Skeletal muscle cell (primary cell): ENCODE results near the gene CFLAR.
"Not testable (repeated sequence)": the region's sequence is repeated elsewhere in the genome, so short reads cannot be mapped to it uniquely, and the experiment has no call there.

Experiments
- DNase-seq: peaks from one replicate; pipeline ENCODE4 v3.0.0-alpha.2; 2010; ENCODE audit warnings: low read depth
- H3K4me3 ChIP-seq: 2 replicates; pipeline ENCODE4 v1.5.1; 2011; ENCODE audit warnings: low read depth, mild to moderate bottlenecking, control low read depth, low read length, moderate library complexity

CFLAR gene

GRCh38 chr2:201118121-201118960 is 2.4 kb downstream of the CFLAR start:
- peak; percentile 49 for DNase-seq
- peak overlapping the region; percentile 72 for H3K4me3 ChIP-seq

GRCh38 chr2:201118961-201119854 is 3.2 kb downstream of the CFLAR start:
- peak overlapping the region; percentile 72 for H3K4me3 ChIP-seq
- no peak for DNase-seq

DNA sequence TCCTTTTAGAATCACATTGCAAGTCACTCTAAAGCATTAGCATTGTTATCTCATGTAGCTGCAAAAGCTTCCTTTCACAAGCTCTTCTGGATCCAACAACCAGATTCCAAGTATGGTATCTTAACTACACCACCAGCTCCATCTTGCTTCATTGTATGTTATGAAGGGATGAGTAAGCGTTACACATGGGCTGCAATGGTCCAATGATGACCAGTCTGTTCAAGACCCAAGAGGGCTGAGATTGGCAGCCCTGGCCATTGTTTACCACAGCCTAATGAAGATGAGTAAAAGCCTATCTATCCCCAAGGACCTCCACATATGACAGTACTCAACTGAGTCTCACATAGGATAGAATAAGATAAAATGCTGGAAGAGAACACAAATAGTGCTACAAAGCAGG is 6.3 kb downstream of the CFLAR start:
- no peak overlapping the region for H3K4me3 ChIP-seq
- DNase-seq: peak; percentile 17

GRCh38 chr2:201126308-201127151 is 10.6 kb downstream of the CFLAR start:
- no peak overlapping the region for H3K4me3 ChIP-seq
- DNase-seq: no peak

- no peak overlapping the region for H3K4me3 ChIP-seq
- DNase-seq: no peak
Observed at GRCh38 chr2:201127152-201127511, 11.2 kb downstream of the CFLAR start.

- no peak overlapping the region for H3K4me3 ChIP-seq
- DNase-seq: no peak
Observed at GRCh38 chr2:201127570-201127969, 11.6 kb downstream of the CFLAR start.

GRCh38 chr2:201128033-201128432 is 12.1 kb downstream of the CFLAR start:
- H3K4me3 ChIP-seq: no peak overlapping the region
- no peak for DNase-seq

GRCh38 chr2:201128933-201129505 is 13.1 kb downstream of the CFLAR start:
- H3K4me3 ChIP-seq: no peak overlapping the region
- no peak for DNase-seq

DNA sequence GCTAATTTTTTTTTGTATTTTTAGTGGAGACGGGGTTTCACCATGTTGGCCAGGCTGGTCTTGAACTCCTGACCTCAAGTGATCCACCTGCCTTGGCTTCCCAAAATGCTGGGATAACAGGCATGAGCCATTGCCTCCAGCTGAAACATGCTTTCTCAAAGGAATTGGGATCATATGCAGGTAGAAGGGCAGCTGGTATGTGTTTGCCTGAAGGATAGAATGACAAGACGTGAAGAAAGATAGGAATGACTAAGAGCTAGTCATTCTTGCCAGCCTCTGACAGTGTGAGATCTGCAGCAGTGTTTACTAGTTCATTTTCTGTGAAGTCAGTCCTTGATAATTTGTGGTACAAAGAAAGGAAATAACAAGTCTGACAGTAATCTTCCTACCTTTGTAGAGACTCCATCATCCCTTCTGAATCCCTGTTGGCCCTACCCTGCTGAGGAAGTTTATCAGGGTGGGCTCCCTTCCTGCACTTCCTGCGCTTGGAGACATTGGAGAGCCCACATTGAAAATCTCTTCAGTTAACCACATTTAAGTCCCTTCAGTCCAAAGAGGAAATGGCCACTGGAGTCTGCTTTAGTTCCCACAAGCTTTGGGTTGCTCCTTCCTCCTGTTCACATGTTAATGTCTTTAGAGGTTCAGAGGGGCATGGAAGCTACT is 14.7 kb downstream of the CFLAR start:
- DNase-seq: peak; percentile 61
- H3K4me3 ChIP-seq: no peak overlapping the region

DNA sequence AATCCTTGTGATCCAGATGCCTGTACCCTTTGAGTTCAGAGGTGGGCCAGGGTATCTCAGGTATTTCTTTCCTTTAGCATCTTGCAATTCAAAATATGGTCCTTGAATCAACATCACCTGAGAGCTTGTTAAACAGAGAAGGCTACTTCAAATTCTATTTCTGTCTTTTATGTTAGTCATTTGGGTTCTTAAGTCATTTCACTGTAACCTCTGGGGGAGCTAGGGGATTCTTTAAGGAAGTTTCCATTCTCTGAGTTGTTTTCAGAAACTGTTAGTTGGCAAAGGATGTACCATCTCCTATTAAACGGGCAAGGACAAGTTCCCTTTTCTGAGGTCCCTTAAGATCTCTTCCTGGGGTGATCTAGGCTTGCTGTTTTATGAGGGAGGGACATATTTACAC is 16.6 kb downstream of the CFLAR start:
- no peak for DNase-seq
- H3K4me3 ChIP-seq: no peak overlapping the region

GRCh38 chr2:201135386-201135785 is 19.4 kb downstream of the CFLAR start:
- H3K4me3 ChIP-seq: no peak overlapping the region
- no peak for DNase-seq

DNA sequence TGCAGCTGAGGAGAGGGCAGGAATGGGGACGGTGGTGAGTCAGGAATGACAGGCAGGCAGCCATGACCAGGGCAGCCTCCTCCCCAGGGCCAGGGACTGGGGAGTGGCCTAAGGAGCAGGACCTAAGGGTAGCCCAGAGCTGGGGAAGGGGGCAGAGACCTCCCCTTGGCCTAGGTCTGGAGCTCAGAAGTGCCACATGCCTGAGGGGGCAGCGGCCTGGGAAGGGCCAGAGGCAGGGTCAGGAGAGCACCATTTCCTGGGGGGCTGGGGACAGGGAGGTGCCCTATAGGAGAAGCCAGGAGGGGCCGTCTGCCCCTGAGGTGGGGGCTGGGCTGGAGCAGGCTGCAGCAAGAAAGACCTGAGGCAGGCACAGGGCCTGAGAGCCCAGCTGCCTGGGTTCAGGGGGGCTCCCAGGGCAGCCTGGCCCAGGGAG is 20.9 kb downstream of the CFLAR start:
- DNase-seq: no peak
- H3K4me3 ChIP-seq: no peak overlapping the region

DNA sequence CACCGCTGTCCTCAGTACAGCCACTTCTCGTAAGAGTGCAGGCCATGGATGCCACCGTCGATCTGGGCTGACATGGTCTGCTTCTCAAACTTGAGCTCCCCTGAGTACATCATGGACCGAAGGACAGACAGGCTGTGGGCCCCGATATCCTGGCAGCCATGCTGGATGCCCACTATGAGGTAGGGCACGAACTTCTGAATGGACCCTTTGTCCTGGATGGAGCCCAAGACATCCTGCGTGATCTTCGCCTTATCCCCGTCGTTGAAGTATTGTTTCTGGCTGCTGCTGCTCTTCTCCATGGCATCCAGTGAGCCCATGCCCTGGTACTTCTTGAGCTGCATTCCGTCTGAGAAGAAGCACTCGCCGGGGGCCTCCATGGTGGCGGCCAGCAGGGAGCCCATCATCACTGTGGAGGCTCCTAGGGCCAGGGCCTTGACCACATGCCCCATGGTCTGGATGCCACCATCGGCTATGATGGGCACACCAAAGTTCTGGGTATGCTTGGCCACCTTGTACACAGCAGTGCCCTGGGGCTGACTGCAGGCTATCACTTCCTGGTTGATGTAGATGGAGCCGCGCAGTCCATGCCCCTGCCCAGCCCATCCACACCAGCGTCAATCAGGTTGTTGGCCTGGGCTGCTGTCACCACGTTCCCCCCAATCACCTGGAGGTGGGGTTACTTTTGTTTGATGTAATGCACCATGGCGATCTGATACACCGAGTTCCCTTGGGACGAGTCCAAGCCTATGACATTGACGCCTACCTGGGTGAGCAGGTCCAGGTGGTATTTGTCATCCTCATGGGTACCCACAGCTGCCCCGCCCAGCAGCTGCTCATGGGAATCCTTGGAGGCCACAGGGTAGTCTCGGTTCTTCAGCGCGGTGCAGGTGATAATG is 21.8 kb downstream of the CFLAR start:
- DNase-seq: no peak
- H3K4me3 ChIP-seq: no peak overlapping the region

DNA sequence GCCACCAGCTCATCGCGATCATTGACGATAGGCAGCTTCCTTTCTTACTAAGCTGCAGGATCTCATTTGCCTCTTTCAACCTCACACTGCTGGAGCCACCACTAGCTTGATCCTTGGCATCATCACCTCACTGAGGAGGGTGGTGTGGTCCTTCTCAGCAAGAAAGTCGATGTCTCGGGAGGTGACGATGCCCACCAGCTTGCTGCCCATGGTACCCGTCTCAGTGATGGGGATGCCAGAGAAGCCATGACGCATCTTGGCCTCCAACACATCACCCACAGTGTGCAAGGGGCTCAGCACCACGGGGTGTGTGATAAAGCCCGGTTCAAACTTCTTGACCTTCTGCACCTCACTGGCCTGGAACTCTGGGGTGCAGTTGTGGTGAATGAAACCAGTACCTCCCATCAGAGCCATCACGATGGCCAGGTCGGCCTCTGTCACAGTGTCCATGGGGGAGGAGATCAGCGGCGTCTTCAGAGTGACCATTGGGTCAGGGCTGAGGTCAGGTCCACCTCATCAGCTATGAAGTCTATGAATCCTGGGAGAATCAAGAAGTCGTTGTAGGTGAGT is 22.5 kb downstream of the CFLAR start:
- no peak overlapping the region for H3K4me3 ChIP-seq
- no peak for DNase-seq

DNA sequence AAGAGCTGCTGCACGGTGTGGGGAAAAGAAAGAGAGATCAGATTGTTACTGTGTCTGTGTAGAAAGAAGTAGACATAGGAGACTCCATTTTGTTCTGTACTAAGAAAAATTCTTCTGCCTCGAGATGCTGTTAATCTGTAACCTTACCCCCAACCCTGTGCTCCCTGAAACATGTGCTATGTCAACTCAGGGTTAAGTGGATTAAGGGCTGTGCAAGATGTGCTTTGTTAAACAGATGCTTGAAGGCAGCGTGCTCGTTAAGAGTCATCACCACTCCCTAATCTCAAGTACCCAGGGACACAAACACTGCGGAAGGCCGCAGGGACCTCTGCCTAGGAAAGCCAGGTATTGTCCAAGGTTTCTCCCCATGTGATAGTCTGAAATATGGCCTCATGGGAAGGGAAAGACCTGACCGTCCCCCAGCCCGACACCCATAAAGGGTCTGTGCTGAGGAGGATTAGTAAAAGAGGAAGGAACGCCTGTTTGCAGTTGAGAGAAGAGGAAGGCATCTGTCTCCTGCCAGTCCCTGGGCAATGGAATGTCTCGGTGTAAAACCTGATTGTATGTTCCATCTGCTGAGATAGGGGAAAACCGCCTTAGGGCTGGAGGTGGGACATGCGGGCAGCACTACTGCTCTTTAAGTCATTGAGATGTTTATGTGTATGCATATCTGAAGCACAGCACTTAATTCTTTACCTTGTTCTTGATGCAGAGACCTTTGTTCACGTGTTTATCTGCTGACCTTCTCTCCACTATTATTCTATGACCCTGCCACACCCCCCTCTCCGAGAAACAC is 23.2 kb downstream of the CFLAR start:
- not testable (repeated sequence) for DNase-seq, H3K4me3 ChIP-seq

DNA sequence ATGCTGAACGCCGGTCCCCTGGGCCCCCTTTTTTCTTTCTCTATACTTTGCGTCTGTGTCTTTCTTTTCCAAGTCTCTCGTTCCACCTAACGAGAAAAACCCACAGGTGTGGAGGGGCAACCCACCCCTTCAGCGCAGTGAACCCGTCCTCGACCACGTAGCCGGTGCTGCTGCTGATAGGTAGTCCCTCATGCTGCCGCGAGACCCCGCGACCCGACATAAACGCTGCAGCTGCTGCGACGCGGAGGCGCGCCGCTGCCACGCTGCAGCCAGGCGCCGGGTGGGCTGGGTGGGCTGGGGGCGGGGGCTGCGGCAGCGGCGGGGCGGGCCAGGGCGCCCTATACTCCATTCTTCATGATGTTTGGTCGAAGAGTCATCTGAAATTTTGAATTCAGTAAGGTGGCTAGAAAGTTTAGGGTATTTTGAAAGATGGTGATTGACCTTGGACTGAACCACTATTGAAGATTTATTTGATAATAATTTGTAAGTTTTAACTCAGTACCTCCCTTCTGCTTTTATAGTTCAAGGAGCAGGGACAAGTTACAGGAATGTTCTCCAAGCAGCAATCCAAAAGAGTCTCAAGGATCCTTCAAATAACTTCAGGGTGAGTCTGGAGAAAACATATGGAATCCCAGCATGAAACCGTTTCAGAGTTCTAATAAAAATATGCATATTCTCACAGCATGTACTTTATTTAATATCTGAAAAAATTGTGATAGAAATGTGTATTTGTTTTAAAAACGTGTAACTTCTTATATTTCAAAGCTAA is 24.1 kb downstream of the CFLAR start:
- no peak for DNase-seq
- no peak overlapping the region for H3K4me3 ChIP-seq
